HUES6 (cell line): Measurements from ENCODE around the gene UBE2F.
"Not testable (repeated sequence)": the region's sequence is repeated elsewhere in the genome, so short reads cannot be mapped to it uniquely, and the experiment has no call there.

ENCODE experiments used
- H3K27ac ChIP-seq: 2 replicates; pipeline ENCODE4 v1.7.0; 2013; ENCODE audit warnings: low read depth, mild to moderate bottlenecking, low read length, inconsistent platforms
- H3K27me3 ChIP-seq: 2 replicates; pipeline ENCODE4 v1.6.1; 2013; ENCODE audit warnings: low read length; ENCODE audit not compliant: control insufficient read depth, insufficient read depth
- H3K36me3 ChIP-seq: 2 replicates; pipeline ENCODE4 v1.6.1; 2013; ENCODE audit warnings: low read length; ENCODE audit not compliant: control insufficient read depth, insufficient read depth
- H3K4me1 ChIP-seq: 2 replicates; pipeline ENCODE4 v1.6.1; 2013; ENCODE audit warnings: low read length; ENCODE audit not compliant: control insufficient read depth, insufficient read depth
- H3K4me3 ChIP-seq: 2 replicates; pipeline ENCODE4 v1.5.1; 2013; ENCODE audit warnings: low read depth, low read length
- H3K9ac ChIP-seq: one replicate; pipeline ENCODE4 v1.6.1; 2013; ENCODE audit warnings: mild to moderate bottlenecking, low read length
- H3K9me3 ChIP-seq: 2 replicates; pipeline ENCODE4 v1.6.1; 2013; ENCODE audit warnings: low read depth, low read length; ENCODE audit not compliant: control insufficient read depth, insufficient read depth

The UBE2F gene

DNA sequence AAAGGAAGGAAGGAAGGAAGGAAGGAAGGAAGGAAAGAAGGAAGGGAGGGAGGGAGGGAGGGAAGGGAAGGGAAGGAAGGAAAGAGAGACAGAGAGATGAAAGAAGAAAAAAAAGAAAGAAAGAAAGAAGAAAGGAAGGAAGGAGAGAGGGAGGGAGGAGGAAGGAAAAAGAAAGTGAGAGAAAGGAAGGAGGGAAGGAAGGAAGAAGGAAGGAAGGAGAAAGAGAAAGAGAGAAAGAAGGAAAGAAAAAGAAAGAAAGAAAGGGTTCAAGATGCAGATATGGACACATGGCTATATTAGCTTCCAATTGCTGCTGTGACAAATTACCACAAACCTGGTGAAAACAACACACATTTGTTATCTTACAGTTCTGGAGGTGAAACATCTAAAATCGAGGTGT, 20.4 kb upstream of the UBE2F start:
- H3K27ac ChIP-seq: no peak overlapping the region

DNA sequence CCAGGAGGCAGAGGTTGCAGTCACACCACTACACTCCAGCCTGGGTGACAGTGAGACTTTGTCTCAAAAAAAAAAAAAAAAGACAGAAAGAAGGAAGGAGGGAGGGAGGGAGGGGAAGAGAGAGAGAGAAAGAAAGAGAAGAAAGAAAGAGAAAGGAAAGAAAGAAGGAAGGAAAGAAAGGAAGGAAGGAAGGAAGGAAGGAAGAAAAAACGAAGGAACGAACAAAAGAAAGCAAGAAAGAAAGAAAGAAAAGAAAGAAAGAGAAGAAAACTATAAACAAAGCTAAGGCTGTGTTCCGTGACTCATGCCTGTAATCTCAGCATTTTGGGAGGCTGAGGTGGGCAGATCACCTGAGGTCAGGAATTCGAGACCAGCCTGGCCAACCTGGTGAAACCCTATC, 15.5 kb upstream of the UBE2F start:
- H3K4me1 ChIP-seq, H3K9ac ChIP-seq, H3K27ac ChIP-seq, H3K9me3 ChIP-seq, H3K4me3 ChIP-seq, H3K36me3 ChIP-seq: not testable (repeated sequence)
- peaks cover 19% of the 10 kb centered on the region for H3K27me3 ChIP-seq

More for the DNA sequence above, 20.4 kb upstream of the UBE2F start:
- Histone ChIP-seq H3K27me3 (no peaks in the 10 kb centered on the region), H3K9ac (no peak overlapping the region), H3K36me3 (no peaks in the 10 kb centered on the region), H3K4me3 (no peak overlapping the region), H3K9me3 (peaks cover 30% of the 10 kb centered on the region), H3K4me1 (peaks cover 6% of the 10 kb centered on the region; the same call in 1 of the 2 replicates)

DNA sequence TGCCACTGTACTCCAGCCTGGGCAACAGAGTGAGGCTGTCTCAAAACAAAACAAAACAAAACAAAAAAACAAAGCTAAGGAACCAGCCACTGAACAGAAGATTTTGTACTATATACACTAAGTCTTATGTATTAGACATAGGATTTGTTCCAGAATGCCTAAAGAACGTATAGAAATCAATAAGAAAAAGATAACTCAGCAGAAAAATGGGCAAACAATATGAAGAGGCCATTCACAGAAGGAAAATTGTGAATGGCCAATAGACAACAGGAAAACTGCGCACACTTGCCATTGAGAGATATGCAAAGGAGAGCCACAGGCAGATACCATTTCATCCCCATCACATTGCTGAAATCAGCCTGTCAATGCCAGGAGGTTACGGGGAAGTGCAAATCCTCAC, 14.9 kb upstream of the UBE2F start:
- Histone ChIP-seq H3K4me3 (no peak overlapping the region), H3K27me3 (peaks cover 24% of the 10 kb centered on the region), H3K36me3 (no peaks in the 10 kb centered on the region), H3K9ac (no peak overlapping the region), H3K27ac (no peak overlapping the region), H3K4me1 (peaks cover 7% of the 10 kb centered on the region; the same call in 1 of the 2 replicates), H3K9me3 (no peaks in the 10 kb centered on the region)

DNA sequence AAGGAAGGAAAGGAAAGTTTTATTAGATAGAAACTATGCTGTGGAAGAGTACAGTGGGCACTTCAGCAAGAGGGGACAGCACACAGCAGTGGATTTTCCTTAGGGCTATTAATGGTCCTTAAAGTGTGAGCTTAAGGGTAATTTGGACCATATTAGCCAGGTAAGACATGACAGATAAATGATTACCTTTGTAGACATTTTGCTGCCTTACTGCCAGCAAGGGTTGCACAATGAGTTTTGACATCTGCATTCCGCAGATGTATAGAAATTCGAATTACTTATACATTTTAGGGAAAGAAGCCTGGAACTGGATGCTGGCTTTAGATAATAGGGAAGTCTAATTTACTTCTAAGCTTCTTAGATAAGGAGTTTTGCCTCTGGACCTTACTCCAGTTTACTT, 14.0 kb upstream of the UBE2F start:
- Histone ChIP-seq H3K27ac (no peak overlapping the region), H3K36me3 (no peaks in the 10 kb centered on the region), H3K9ac (no peak overlapping the region), H3K4me1 (peaks cover 7% of the 10 kb centered on the region; the same call in 1 of the 2 replicates), H3K4me3 (no peak overlapping the region), H3K9me3 (no peaks in the 10 kb centered on the region), H3K27me3 (peaks cover 33% of the 10 kb centered on the region)

DNA sequence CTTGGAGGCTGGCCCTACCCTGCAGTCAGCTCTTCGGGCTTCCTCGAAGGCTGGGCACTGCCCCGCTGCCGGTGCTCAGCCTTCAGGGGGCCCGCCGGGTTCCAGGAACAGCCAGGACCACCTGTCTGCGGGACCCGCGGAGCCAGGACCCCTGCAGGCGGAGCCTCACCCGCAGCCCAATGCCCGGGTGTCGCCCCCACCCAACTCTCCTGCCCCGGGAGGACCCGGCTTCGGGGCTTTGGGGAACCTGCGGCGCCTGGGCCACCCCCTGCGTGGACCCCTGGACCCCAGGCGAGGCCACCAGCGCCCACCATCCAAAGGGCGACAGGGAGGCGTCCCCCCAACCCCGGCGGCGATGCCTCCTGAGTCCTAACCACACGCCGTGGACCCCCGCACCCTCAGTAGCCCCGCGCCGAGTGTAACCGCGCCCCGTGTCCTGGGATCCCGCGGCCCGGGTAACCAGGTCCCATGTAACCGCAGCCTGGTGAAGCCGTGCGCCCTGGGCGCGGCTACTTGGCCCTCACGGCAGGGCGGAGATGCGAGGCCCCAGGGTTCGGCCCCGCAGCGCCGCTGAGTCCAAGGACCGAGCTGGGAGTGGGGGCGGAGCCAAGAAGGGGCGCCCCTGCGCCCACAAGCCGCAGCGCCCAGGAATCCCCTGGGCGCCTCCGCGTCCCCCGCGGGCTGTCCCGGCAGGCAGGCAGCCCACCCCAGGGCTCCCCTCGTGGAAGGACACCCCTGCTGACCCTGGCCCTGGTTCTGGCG, 11.0 kb upstream of the UBE2F start:
- H3K36me3 ChIP-seq: no peaks in the 10 kb centered on the region
- H3K27ac ChIP-seq: no peak overlapping the region
- H3K9ac ChIP-seq: no peak overlapping the region
- H3K27me3 ChIP-seq: peaks cover 35% of the 10 kb centered on the region
- H3K9me3 ChIP-seq: no peaks in the 10 kb centered on the region; the same call in 1 of the 2 replicates
- peaks cover 7% of the 10 kb centered on the region; the same call in 1 of the 2 replicates for H3K4me1 ChIP-seq
- peak overlapping the region; percentile 79 for H3K4me3 ChIP-seq

DNA sequence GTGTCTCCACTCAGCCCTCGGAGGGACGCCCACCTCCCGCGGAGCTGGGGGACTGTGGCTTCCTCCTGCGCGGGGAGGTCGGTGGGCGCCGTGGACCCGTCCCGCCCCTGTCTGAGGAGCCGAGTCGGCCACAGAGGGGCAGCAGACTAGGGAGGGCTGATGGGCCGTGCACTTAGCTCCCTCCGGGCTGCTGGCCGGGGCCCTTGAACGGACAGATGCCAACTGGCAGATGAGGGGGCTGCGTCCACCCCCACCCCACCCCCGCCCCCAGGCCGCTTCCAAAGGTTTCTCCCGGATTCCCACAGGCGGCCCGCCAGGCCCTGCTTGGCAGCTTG, 10.4 kb upstream of the UBE2F start:
- peaks cover 7% of the 10 kb centered on the region; the same call in 1 of the 2 replicates for H3K4me1 ChIP-seq
- peaks cover 5% of the 10 kb centered on the region; the same call in 1 of the 2 replicates for H3K9me3 ChIP-seq
- H3K9ac ChIP-seq: no peak overlapping the region
- no peak overlapping the region for H3K27ac ChIP-seq
- no peaks in the 10 kb centered on the region for H3K36me3 ChIP-seq
- H3K4me3 ChIP-seq: peak overlapping the region; percentile 79
- peaks cover 35% of the 10 kb centered on the region for H3K27me3 ChIP-seq

DNA sequence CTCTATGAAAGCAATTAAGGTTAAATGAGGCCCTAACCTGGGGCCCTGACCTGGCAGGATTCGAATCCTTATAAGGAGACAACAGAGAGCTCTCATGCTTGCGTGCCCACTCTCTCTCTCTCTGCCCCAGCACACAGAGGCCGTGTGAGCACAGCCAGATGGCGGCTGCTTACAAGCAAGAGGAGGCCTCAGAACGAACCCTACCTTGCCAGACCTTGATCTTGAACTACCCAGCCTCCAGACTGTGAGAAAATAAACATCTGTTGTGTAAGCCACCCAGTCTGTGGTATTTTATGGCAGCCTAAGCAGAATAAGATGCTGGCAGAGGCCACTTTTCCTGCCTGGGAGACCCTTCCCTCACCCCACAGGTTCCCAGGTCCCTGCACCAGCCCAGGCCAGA, 5.2 kb upstream of the UBE2F start:
- Histone ChIP-seq H3K36me3 (no peaks in the 10 kb centered on the region), H3K27me3 (peaks cover 13% of the 10 kb centered on the region), H3K27ac (no peak overlapping the region), H3K9me3 (peaks cover 23% of the 10 kb centered on the region), H3K9ac (no peak overlapping the region), H3K4me3 (no peak overlapping the region), H3K4me1 (no peaks in the 10 kb centered on the region)

DNA sequence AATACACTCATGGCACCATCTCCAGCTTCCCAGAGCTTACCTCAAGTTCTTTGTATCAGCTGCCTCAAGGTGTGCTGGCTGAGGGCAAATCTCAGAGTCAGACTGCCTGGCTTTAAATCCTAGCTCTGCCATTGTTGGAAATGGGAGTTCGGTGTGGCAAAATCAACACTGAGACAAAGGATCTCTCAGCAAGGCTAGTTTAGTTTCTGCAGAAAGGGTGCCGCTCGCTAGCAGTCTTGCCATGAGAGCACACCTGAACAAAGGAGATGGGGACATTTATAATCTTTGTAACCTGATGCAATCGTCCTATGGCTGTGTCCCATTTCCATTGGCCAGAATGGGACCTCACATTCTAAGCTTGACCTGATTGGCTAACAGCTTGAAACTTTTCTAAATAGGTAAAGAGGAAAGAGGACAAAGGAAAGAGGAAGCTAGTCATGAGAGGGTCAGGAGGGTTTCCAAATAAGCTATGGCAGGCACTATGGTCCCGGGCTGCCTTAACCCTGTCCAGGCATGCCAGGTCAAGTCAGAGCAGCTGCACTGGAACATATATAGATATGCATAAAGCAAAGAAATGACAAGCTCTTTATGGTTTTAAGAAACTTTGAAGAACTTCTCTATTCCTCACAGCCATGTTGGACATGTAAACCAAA, 4.3 kb upstream of the UBE2F start:
- no peaks in the 10 kb centered on the region for H3K36me3 ChIP-seq
- H3K27me3 ChIP-seq: peaks cover 4% of the 10 kb centered on the region; the same call in 1 of the 2 replicates
- H3K4me3 ChIP-seq: no peak overlapping the region
- H3K27ac ChIP-seq: no peak overlapping the region
- no peak overlapping the region for H3K9ac ChIP-seq
- peaks cover 23% of the 10 kb centered on the region for H3K9me3 ChIP-seq
- no peaks in the 10 kb centered on the region; the same call in 1 of the 2 replicates for H3K4me1 ChIP-seq

DNA sequence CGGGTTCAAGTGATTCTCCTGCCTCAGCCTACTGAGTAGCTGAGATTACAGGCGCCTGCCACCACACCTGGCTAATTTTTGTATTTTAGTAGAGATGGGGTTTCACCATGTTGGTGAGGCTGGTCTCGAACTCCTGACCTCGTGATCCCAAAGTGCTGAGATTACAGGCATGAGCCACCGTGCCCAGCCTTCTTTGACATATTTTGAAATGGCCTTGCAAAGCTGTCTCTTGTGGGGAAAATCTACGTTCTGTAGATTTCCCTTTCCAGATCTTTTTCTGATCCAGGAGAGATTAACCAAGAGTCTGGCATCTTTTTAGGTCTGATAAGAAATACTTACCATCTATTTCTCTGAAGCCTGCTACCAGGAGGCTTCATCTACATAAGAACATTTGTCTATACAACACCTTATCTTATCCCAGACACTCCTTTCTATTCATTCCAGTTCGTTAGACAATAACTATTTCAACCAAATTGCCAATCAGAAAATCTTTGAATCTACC, 3.3 kb upstream of the UBE2F start:
- H3K36me3 ChIP-seq, H3K4me1 ChIP-seq, H3K27me3 ChIP-seq, H3K27ac ChIP-seq, H3K4me3 ChIP-seq, H3K9ac ChIP-seq: not testable (repeated sequence)
- peaks cover 23% of the 10 kb centered on the region for H3K9me3 ChIP-seq

DNA sequence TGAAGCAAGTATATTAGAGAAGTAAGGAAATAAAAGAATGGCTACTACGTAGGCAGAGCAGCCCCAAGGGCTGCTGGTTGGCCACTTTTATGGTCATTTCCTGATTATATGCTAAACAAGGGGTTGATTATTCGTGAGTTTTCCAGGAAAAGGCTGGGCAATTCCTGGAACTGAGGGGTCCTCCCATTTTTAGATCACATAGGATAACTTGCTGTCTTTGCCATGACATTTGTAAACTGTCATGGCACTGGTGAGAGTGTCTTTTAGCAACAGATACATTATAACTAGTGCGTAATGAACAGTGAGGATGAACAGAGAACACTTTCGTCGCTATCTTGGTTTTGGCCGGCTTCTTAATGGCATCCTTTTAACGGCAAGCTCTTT, 2.6 kb upstream of the UBE2F start:
- H3K36me3 ChIP-seq: no peaks in the 10 kb centered on the region
- no peak overlapping the region for H3K9ac ChIP-seq
- H3K4me1 ChIP-seq: peaks cover 9% of the 10 kb centered on the region
- H3K4me3 ChIP-seq: no peak overlapping the region
- peaks cover 23% of the 10 kb centered on the region for H3K9me3 ChIP-seq
- H3K27ac ChIP-seq: no peak overlapping the region
- H3K27me3 ChIP-seq: no peaks in the 10 kb centered on the region
